Stimulated activated CD8-positive, alpha-beta memory T cell treated with anti-CD3 and anti-CD28 coated beads, Interleukin-12 subunit alpha, Interleukin-12 subunit beta, amount 100 ng/mL, for 1 hour (primary cell): ENCODE data around the gene LMBR1.
"Not testable (repeated sequence)": the region's sequence is repeated elsewhere in the genome, so short reads cannot be mapped to it uniquely, and the experiment has no call there.

Source experiments
- DNase-seq: peaks from one replicate; pipeline ENCODE4 v3.0.0-alpha.2; 2020; ENCODE audit warnings: low read depth

The LMBR1 gene

GRCh38 chr7:156845379-156846101 lies 47.4 kb downstream of the LMBR1 start:
- no peak for DNase-seq

- DNase-seq = not testable (repeated sequence)
These were observed 49.4 kb downstream of the LMBR1 start for GRCh38 chr7:156843582-156843981.

- DNase-seq = no peak
These were observed 49.8 kb downstream of the LMBR1 start for GRCh38 chr7:156843157-156843556.

DNA sequence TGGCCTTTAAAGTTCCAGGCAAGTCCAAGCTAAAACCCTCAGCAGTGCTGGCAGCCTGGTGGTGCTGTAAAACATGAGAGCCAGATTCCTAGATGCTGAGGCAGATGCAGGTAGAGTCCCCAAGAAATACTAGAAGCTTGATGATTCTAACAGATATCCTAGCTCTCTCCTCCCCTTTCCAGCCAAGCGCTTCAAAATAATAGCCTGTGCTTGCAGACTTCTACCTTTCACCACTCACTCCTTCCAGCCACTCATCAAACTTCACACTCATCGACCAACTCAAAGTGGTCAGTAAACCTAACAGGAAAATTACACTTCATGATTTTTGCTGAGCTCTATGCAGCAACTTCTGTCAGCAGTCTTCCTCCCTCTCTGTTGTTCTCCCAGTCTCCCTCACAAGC lies 50.2 kb downstream of the LMBR1 start:
- no peak for DNase-seq

GRCh38 chr7:156842317-156842716 lies 50.7 kb downstream of the LMBR1 start:
- DNase-seq = no peak

- no peak for DNase-seq
These were observed 51.5 kb downstream of the LMBR1 start for GRCh38 chr7:156841497-156841896.

DNA sequence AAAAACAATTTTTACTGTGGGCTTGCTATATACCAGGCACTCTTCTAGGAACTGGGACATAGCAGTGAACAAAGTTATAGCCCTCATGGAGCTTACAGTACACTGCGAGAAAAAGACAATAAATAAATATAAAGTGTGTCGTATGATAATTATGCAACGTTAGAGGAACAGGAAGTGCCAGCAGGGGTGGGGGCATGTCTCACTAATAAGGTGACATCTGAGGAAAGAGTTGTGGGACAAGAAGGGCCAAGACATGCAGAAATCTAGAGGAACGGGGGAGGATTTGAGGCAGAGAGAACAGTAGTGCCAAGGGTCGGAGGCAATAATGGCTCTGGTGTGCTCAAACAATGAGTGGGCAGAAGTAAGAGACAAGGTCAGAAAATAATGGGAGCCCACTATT lies 52.8 kb downstream of the LMBR1 start:
- no peak for DNase-seq

GRCh38 chr7:156836443-156836842 lies 56.5 kb downstream of the LMBR1 start:
- DNase-seq = no peak

DNA sequence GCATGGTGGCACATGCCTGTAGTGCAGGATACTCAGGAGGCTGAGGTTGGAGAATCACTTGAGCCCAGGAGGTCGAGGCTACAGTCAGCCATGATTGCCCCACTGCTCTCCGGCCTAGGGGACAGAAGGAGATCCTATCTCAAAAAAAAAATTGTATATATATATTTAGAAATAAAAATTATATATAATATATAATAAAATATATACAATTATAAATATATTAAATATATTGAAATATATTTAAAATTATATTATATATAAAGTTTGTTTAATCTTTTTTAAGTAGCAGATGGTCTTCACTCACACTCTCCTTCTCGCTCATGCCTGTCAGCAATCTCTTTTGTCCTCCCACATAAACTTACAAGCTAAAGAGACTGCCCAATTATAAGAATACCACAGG lies 58.5 kb downstream of the LMBR1 start:
- no peak for DNase-seq

- DNase-seq = no peak
These were observed 59.7 kb downstream of the LMBR1 start for GRCh38 chr7:156833312-156833711.

DNA sequence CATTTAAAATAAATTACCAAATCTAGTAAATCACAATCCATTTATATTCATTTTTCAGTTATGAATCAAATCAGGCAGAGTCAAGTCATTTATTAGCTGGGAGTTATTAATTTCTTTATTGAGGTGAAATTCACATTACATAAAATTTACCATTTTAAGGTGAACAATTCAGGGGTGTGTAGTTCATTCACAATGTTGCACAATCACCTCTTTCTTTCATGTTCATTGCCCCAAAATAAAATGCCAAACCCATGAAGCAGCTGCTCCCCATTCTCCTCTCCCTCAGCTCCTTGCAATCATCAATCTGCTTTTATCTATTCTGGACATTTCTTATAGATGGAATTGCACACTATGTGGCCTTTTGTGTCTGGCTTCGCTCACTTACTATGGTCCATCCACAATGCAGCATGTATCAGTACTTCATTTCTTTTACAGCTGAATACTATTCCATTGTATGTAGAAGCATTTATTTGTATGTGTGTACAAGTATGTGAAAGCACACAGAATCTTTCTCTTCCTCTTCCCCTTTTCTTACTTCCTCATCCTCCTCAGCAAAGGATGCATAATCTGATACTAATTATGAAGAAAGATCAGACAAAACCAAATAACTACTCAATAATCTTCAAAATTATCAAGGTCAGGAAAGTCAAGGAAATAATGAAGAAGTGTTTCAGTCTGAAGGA lies 60.6 kb downstream of the LMBR1 start:
- no peak for DNase-seq

DNA sequence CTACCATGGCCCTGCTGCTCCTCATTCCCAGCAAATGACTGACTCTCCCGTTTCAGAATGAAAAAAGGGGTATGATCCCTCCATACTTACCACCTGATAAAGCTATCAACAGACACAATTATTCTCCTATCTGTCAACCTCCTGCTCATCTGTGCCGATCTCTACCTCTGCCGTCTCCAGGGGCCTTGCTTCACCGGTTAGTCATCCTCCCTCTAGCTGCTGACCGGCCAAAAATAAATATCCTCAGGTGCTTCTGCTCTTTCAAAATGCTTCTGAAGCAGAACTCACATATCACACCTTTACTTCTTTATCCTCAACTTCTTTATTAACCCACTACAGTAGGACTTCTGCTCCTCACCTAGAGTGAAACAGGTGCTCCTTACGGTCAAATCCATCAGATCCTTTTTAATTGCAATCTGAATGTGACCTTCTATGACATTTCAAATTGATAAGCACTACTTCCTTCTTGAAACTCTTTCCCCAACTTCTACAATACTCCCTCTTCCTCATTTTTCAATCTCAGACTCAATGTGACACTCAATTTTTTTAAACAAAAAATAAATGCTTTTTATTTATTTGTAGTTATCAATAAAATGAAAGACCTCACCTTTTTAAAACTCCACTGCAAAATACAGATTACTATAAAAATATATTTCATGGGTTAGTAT lies 63.2 kb downstream of the LMBR1 start:
- DNase-seq = no peak

DNA sequence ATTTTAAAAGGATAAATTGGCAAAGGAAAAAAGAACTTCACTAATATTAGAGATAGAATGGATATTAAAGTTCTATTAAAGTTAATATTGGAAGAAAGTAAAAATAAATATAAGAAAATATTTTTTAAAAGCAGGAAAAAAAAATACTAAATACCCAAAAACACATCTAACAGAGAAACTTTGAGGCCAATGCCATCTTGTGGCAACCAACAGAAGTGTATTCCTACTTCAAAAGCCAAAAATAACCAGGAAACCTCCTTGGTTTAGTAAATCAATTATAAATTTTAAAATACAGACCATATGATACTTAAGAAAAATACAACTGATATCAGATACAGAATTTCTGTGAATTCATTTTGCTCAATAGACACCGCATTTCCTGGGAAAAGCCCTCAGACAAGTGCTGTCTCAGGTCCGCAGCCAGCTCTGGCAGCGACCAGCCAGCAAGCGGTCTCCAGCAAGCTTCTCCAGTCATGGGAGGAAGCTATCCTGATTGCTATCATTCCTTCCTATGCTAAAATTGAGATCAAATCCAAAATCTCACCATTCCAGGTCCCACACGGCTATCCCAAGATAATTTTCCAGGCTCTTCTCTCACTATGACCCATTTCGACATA lies 65.3 kb downstream of the LMBR1 start:
- DNase-seq = no peak

GRCh38 chr7:156823435-156823834 lies 69.5 kb downstream of the LMBR1 start:
- DNase-seq = no peak

DNA sequence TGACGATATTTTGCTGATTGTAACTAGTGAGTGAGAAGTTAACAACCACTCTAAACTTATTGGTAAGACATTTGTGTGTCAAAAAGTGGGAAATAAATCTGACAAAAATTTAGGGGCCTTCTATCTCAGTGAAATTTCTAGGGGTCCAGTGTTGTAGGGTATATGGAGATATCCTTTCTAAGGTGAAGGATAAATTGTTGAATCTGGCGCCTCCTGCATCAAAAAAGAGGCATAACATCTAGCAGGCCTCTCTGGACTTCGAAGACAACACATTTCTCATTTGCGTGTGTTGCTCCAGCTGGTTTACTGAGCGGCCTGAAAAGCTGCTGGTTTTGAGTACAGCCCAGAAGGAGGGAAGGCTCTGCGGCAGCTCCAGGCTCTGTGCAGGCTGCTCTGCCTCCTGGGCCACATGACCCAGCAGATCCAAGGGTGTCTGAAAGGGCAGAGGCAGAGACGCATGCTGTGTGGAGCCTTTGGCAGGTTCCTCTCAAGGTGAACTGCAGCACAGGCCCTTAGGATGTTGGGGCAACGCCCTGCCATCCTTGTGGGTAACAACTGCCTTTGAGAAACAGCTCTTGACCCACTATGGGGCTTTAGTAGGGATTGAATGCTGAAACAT lies 72.4 kb downstream of the LMBR1 start:
- DNase-seq = no peak

DNA sequence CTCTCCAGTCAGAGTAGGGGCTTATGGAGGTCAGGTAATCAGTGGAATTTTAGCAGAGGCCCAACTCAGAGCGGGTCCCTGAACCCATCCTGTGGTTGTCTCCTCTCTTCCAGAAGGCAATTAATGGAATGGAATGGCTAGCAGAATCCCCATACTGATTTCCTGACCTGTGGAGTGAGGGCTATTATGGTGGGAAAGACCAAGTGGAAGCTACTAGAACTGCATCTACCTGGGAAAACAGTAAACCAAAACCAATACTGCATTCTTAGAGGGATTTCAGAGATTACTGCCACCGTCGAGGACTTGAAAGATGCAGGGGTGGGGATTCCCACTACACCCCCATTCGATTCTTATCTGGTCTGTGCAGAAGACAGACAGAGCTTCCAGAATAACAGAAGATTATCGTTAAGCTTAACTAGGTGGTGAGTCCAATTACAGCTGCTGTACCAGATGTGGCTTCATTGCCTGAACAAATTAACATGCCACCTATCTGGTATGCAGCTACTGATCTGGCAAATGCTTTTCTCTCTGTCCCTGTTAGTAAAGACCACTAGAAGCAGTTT lies 73.2 kb downstream of the LMBR1 start:
- DNase-seq = no peak

DNA sequence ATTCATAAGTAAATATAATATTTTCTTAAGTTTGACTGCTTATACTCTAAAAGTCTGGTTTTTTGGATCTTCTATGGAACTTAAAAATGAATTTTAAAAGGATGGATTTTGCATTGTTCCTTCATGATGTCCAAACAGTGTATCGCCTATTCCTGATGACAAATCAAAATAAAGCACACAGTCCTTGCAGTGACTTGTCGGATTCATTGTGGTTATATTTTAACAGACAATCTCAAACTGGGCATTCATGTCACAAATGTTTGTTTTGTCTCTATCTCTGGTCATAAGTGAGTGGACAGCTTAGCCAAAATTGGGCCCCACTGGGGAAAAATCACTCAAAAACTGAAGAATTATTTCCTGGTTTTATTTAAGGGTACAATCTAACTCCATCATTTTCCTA lies 74.8 kb downstream of the LMBR1 start:
- no peak for DNase-seq

GRCh38 chr7:156816943-156817572 lies 75.9 kb downstream of the LMBR1 start:
- DNase-seq = no peak

DNA sequence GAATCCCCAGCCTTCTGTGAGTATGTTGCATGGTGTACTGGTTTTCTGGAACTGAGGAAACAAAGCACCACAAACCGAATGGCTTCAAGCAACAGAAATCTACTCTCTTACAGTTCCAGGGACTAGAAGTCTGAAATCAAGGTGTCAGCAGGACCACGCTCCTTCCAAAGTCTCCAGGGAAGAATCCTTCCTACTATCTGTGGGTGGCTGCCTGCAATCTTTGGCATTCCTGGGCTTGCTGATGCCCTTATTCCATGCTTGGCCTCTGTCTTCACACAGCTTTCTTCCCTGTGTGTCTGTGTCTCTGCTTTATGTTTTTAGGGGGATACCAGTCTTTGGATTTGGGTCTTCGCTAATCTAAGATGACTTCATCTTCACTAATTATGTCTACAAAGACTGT lies 81.3 kb downstream of the LMBR1 start:
- DNase-seq = no peak

DNA sequence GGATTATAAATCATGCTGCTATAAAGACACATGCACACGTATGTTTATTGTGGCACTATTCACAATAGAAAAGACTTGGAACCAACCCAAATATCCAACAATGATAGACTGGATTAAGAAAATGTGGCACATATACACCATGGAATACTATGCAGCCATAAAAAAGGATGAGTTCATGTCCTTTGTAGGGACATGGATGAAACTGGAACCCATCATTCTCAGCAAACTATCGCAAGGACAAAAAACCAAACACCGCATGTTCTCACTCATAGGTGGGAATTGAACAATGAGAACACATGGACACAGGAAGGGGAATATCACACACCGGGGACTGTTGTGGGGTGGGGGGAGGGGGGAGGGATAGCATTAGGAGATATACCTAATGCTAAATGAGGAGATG lies 89.3 kb downstream of the LMBR1 start:
- not testable (repeated sequence) for DNase-seq

GRCh38 chr7:156802214-156802613 lies 90.8 kb downstream of the LMBR1 start:
- DNase-seq = no peak

DNA sequence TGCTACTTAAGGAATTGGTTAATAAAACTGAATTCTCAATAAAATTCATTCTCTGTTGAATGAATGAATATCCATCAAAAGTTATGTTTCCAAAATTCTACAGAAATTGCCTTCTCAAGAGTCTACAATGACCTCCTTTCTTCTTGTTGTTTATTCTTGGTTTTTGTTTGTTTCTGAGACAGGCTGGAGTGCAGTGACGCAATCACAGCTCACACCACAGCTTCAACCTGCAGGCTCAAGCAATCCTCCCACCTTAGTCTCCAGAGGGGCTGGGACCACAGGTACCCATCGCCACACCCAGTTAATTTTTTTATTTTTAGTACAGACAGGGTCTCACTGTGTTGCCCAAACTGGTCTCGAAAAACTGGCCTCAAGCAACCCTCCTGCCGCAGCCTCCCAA lies 97.6 kb downstream of the LMBR1 start:
- DNase-seq = no peak
